Mucosa of stomach (tissue), 1 donor: Measurements from ENCODE around the gene GABRG3.

Source experiments
- H3K27me3 ChIP-seq: one replicate; pipeline ENCODE4 v1.7.0; 2013; ENCODE audit warnings: mild to moderate bottlenecking, low read length; ENCODE audit not compliant: control insufficient read depth, insufficient read depth
- H3K36me3 ChIP-seq: one replicate; pipeline ENCODE4 v1.7.0; 2013; ENCODE audit warnings: low read length; ENCODE audit not compliant: control insufficient read depth, insufficient read depth
- H3K4me1 ChIP-seq: one replicate; pipeline ENCODE4 v1.7.0; 2013; ENCODE audit warnings: mild to moderate bottlenecking, low read length; ENCODE audit not compliant: control insufficient read depth, insufficient read depth
- H3K4me3 ChIP-seq: one replicate; pipeline ENCODE4 v1.7.0; 2013; ENCODE audit warnings: low read length
- H3K9ac ChIP-seq: one replicate; pipeline ENCODE4 v1.7.0; 2013; ENCODE audit warnings: mild to moderate bottlenecking, low read length, moderate library complexity
- H3K9me3 ChIP-seq: one replicate; pipeline ENCODE4 v1.7.0; 2013; ENCODE audit warnings: mild to moderate bottlenecking, low read length, moderate library complexity; ENCODE audit not compliant: control insufficient read depth
- donor health status: Pancreatic carcinoma.

GABRG3 gene

GRCh38 chr15:27468151-27468591 is 497.2 kb downstream of the GABRG3 start:
- Histone ChIP-seq H3K27me3 (no peaks in the 10 kb centered on the region), H3K4me3 (no peak overlapping the region), H3K36me3 (no peaks in the 10 kb centered on the region), H3K9ac (no peak overlapping the region), H3K4me1 (no peaks in the 10 kb centered on the region), H3K9me3 (no peaks in the 10 kb centered on the region)

GRCh38 chr15:27473845-27474244 is 502.9 kb downstream of the GABRG3 start:
- no peak overlapping the region for H3K4me3 ChIP-seq
- H3K4me1 ChIP-seq = no peaks in the 10 kb centered on the region
- H3K27me3 ChIP-seq = no peaks in the 10 kb centered on the region
- no peak overlapping the region for H3K9ac ChIP-seq
- H3K9me3 ChIP-seq = no peaks in the 10 kb centered on the region
- no peaks in the 10 kb centered on the region for H3K36me3 ChIP-seq

- Histone ChIP-seq H3K27me3 (no peaks in the 10 kb centered on the region), H3K4me3 (no peak overlapping the region), H3K9me3 (no peaks in the 10 kb centered on the region), H3K36me3 (no peaks in the 10 kb centered on the region), H3K9ac (no peak overlapping the region), H3K4me1 (no peaks in the 10 kb centered on the region)
Observed at GRCh38 chr15:27475395-27475794, 504.4 kb downstream of the GABRG3 start.

- Histone ChIP-seq H3K9ac (no peak overlapping the region), H3K27me3 (no peaks in the 10 kb centered on the region), H3K4me3 (no peak overlapping the region), H3K4me1 (no peaks in the 10 kb centered on the region), H3K9me3 (no peaks in the 10 kb centered on the region), H3K36me3 (no peaks in the 10 kb centered on the region)
Observed at GRCh38 chr15:27479296-27480140, 508.5 kb downstream of the GABRG3 start.

GRCh38 chr15:27480141-27480530 is 509.2 kb downstream of the GABRG3 start:
- Histone ChIP-seq H3K36me3 (no peaks in the 10 kb centered on the region), H3K4me3 (no peak overlapping the region), H3K9me3 (no peaks in the 10 kb centered on the region), H3K27me3 (no peaks in the 10 kb centered on the region), H3K4me1 (no peaks in the 10 kb centered on the region), H3K9ac (no peak overlapping the region)

- H3K27me3 ChIP-seq = no peaks in the 10 kb centered on the region
- H3K4me3 ChIP-seq = no peak overlapping the region
- H3K9ac ChIP-seq = no peak overlapping the region
- no peaks in the 10 kb centered on the region for H3K4me1 ChIP-seq
- no peaks in the 10 kb centered on the region for H3K36me3 ChIP-seq
- H3K9me3 ChIP-seq = no peaks in the 10 kb centered on the region
Observed at GRCh38 chr15:27480642-27481041, 509.7 kb downstream of the GABRG3 start.

- Histone ChIP-seq H3K9ac (no peak overlapping the region), H3K27me3 (no peaks in the 10 kb centered on the region), H3K36me3 (no peaks in the 10 kb centered on the region), H3K9me3 (no peaks in the 10 kb centered on the region), H3K4me3 (no peak overlapping the region), H3K4me1 (no peaks in the 10 kb centered on the region)
Observed at GRCh38 chr15:27481768-27482167, 510.8 kb downstream of the GABRG3 start.

GRCh38 chr15:27482287-27482686 is 511.3 kb downstream of the GABRG3 start:
- H3K9me3 ChIP-seq = no peaks in the 10 kb centered on the region
- H3K9ac ChIP-seq = no peak overlapping the region
- H3K4me3 ChIP-seq = no peak overlapping the region
- H3K36me3 ChIP-seq = no peaks in the 10 kb centered on the region
- no peaks in the 10 kb centered on the region for H3K27me3 ChIP-seq
- no peaks in the 10 kb centered on the region for H3K4me1 ChIP-seq

- H3K9ac ChIP-seq = no peak overlapping the region
- H3K27me3 ChIP-seq = no peaks in the 10 kb centered on the region
- no peaks in the 10 kb centered on the region for H3K9me3 ChIP-seq
- H3K36me3 ChIP-seq = no peaks in the 10 kb centered on the region
- no peak overlapping the region for H3K4me3 ChIP-seq
- no peaks in the 10 kb centered on the region for H3K4me1 ChIP-seq
Observed at GRCh38 chr15:27483124-27483523, 512.1 kb downstream of the GABRG3 start.

GRCh38 chr15:27485265-27485664 is 514.3 kb downstream of the GABRG3 start:
- H3K4me3 ChIP-seq = no peak overlapping the region
- H3K27me3 ChIP-seq = no peaks in the 10 kb centered on the region
- no peaks in the 10 kb centered on the region for H3K36me3 ChIP-seq
- H3K9me3 ChIP-seq = no peaks in the 10 kb centered on the region
- no peak overlapping the region for H3K9ac ChIP-seq
- H3K4me1 ChIP-seq = no peaks in the 10 kb centered on the region

- no peaks in the 10 kb centered on the region for H3K9me3 ChIP-seq
Observed at GRCh38 chr15:27486051-27486450, 515.1 kb downstream of the GABRG3 start.

GRCh38 chr15:27486683-27487647 is 516.0 kb downstream of the GABRG3 start:
- no peaks in the 10 kb centered on the region for H3K4me1 ChIP-seq
- no peaks in the 10 kb centered on the region for H3K27me3 ChIP-seq
- H3K9ac ChIP-seq = no peak overlapping the region
- H3K9me3 ChIP-seq = no peaks in the 10 kb centered on the region
- no peaks in the 10 kb centered on the region for H3K36me3 ChIP-seq
- H3K4me3 ChIP-seq = no peak overlapping the region

More at GRCh38 chr15:27486051-27486450, 515.1 kb downstream of the GABRG3 start:
- H3K27me3 ChIP-seq = no peaks in the 10 kb centered on the region
- H3K4me3 ChIP-seq = no peak overlapping the region
- H3K36me3 ChIP-seq = no peaks in the 10 kb centered on the region
- no peak overlapping the region for H3K9ac ChIP-seq
- H3K4me1 ChIP-seq = no peaks in the 10 kb centered on the region
